Stimulated activated CD4-positive, alpha-beta T cell treated with anti-CD3 and anti-CD28 coated beads, Interleukin-4, amount 100 ng/mL, for 1 hour (primary cell): Measurements from ENCODE around the gene SLC12A6.
"Not testable (repeated sequence)": the region's sequence is repeated elsewhere in the genome, so short reads cannot be mapped to it uniquely, and the experiment has no call there.

Experiments
- DNase-seq: peaks from one replicate; pipeline ENCODE4 v3.0.0-alpha.2; 2020

SLC12A6 gene

DNA sequence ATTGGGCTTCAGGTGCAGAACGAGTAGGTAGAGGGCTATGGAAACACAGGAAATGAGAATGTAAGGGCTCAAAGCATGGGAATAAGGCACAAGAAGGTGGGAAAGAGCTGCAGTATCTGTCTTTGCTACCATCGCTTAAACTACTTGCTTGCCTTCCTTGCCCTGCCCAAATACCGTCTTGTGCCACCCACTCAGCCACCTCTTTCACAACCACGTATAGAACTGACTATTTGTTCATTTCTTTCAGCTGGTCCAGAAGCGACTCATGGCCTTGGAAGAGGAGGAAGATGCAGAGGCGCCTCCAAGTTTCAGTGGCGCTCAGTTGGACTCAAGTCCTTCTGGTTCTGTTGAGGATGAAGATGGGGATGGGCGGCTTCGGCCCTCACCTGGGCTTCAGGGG, 17.7 kb upstream of the SLC12A6 start:
- DNase-seq: no peak

DNA sequence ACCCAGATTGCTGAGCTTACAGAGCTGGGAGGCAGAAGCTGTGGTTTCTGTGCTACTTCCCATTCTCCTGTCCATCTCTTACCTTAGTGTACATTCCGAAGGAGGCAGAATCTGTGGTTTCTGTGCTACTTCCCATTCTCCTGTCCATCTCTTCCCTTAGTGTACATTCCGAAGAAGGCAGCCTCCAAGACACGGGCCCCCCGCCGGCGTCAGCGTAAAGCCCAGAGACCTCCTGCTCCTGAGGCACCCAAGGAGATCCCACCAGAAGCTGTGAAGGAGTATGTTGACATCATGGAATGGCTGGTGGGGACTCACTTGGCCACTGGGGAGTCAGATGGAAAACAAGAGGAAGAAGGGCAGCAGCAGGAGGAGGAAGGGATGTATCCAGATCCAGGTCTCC, 16.7 kb upstream of the SLC12A6 start:
- DNase-seq: no peak

DNA sequence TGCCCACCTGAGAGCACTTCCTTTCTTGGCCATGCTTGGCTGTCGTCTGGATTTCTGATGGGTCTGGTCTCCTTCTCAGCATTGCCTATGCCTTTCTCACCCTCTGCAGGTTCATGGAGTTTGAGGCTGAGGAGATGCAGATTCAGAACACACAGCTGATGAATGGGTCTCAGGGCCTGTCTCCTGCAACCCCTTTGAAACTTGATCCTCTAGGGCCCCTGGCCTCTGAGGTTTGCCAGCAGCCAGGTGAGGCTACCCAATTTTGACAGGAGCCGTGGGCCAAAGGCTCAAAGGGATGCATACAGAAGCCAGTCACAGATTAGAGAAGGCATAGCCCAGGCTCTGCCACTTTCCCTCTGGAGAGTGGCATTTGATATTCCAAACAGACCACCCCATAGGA, 16.0 kb upstream of the SLC12A6 start:
- DNase-seq: no peak

DNA sequence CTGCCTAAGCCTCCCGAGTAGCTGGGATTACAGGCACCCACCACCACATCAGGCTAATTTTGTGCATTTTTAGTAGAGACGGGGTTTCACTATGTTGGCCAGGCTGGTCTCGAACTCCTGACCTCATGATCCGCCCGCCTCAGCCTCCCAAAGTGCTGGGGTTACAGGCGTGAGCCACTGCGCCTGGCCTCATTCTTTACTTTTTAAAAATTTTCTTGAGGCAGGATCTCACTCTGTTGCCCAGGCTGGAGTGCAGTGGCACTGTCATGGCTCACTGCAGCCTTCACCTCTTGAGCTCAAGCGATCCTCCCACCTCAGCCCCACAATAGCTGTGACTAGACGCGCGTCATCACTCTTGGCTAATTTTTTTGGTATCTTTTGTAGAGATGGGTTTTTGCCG, 15.4 kb upstream of the SLC12A6 start:
- not testable (repeated sequence) for DNase-seq

DNA sequence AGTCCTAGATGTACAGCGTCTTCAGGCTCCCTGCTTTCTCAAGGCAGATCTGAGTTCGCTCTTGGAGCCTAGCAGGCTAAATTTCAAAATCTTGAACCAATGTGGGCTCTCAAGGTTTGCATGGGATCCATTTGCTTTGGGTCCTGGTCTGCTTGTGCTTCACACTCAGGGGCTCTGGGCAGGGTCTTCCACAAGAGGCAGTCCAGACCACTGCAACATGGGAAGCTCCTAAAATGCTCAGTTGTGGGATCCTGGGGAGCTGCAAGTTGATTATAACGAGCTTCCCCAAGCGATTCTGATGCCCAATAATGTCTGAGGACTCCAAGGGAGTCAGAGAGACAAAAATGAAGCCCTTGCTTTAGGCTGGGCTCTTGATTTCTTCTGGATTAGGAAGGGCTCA, 12.2 kb upstream of the SLC12A6 start:
- DNase-seq: no peak

DNA sequence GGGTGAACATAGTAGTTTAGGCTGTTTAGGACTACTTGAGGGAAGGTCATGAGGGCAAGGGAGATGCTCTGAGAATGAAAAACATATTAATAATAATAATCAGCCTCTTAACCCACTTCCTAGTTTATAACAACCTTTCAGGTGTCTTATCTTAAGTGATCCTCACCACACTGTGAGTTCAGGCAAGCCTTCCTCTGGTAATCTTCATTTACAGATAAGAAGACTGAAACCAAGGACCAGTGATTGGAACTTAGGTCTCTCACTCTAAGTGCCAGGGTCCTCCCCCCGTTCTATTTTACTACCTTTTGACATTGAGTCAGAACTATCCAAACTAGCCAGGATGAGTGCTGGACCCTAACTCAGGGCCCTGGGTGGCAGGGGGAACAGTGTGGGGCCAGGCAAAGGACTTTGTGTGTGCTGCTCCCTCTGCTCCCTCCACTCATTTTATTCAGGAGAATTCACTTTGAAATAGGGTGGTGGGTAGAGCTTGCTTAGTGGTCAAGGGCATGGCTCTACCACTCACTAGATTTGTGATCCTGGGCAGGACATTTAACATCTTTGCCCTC, 11.2 kb upstream of the SLC12A6 start:
- no peak for DNase-seq

DNA sequence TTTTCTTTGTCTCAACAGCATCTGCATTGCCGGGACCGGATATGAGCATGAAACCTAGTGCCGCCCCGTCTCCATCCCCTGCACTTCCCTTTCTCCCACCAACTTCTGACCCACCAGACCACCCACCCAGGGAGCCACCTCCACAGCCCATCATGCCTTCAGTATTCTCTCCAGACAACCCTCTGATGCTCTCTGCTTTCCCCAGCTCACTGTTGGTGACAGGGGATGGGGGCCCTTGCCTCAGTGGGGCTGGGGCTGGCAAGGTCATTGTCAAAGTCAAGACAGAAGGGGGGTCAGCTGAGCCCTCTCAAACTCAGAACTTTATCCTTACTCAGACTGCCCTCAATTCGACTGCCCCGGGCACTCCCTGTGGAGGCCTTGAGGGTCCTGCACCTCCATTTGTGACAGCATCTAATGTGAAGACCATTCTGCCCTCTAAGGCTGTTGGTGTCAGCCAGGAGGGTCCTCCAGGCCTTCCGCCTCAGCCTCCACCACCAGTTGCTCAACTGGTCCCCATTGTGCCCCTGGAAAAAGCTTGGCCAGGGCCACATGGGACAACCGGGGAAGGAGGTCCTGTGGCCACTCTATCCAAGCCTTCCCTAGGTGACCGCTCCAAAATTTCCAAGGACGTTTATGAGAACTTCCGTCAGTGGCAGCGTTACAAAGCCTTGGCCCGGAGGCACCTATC, 10.5 kb upstream of the SLC12A6 start:
- no peak for DNase-seq

DNA sequence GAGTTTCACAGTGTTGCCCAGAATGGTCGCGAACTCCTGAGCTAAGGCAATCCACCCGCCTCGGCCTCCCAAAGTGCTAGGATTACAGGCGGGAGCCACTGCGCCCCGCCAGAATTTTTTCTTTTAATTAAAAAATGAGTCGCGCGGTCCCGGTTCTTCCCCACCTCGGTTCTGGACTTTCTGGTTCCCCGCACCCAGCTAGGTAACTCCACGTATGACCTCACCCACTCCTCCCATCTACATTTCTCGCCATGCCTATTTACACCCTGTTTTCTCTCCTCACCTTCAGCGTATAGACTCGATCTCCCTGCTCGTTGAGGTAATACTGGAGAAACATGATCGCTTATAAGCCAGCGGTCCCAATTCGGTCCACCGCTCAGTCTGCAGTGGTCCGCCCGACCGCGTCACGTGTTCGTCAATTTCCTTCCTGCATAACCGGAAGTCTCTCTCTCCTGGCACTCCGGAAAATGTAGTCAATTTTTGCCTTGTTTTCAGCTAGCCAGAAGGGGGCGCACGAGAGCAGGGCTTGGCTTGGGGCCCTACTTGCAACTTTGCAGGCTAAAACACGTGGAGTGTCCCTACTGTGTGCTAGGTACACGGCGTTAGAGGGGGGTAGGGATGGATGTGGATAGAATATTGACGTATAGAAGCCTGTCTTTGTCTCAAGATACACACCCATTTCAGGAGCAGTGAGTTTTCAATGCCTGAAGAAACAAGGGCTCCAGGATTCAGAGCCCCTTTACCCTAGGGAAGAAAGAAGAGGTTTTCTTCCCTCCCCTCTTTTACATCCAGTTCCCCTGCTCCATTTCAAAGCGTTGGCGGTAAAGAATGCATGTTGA, 5.4 kb upstream of the SLC12A6 start, which contains the start of the genes NOP10 and NUTM1:
Gene NOP10 (minus strand): TSS at position 400 of the 839 bp plus-strand sequence. CDS start 63 bp downstream, at position 337.
Gene NUTM1 (plus strand): TSS at position 579 of the 839 bp plus-strand sequence. CDS start 382 bp downstream, outside the sequence.
- DNase-seq: peak; percentile 96

DNA sequence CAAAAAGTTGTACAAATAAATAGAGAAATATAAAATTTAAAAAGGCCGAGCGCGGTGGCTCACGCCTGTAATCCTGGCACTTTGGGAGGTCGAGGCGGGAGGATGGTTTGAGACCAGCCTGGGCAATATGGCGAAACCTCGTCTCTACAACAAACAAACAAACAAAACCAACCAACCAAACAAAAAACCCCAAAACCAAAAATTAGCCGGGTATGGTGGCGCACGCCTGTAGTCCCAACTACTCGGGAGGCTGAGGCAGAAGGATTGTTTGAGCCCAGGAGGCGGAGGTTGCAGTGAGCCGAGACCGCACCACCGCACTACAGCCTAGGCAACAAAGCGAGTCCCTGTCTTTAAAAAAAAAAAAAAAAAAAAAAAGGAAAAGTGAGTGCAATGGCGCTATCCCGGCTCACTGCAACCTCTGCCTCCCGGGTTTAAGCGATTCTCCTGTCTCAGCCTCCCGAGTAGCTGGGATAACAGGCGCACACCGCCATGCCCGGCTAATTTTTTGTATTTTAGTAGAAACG, 4.7 kb upstream of the SLC12A6 start:
- not testable (repeated sequence) for DNase-seq

DNA sequence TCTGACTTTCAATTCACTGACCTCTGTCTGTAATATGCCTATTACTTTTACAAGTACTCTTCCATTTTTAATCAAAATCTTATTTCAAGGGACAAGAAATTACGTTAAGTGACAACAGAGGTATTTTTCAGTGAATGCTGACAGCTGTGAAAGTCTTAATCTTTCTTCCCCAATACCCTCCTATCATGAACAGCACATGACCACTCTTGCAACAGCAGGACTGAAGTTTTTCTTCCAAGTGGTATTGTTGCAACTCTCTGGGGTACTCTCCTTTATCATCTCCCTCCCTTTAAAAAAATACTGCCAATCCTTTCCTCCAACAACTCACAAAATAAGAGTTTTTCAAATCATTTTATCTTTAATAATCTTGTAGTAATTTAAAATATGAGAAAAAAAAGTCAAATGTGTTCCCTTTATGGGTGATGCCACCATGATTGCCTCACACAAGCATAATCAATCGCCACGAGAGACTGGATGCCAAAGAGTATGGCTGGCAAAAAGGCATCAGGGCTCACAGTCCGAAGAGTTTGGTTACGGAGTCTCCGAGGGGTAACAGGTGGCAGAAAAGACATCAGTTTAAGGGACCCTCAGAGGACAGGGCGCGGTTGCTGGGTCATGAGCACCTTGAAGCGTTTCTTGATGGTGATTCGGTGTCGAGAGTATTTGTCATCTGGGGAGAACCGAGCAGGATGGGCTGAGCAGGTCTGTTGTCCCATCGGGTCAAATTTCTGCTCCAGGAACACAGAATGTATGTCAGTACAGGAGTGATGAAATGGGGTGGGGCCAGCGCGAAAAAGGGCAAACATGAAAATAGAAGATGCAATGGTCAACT, 4.0 kb upstream of the SLC12A6 start:
- DNase-seq: no peak

DNA sequence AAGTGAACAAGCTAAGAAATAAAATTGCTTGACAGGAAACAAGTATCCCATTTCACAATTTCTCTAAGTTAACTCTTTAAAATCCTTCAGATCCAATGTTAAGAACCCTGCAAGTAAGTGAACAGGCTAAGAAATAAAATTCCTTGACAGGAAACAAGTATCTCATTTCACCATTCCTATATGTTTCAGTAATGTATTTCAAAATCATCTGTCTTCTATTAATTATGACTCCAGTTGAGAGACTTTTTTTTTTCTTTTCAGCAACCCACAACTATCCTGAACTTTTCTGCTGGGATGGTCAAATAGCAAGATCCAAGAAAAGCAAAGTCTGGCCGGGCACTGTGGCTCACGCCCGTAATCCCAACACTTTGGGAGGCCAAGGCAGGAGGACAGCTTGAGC, 2.4 kb upstream of the SLC12A6 start:
- DNase-seq: no peak

DNA sequence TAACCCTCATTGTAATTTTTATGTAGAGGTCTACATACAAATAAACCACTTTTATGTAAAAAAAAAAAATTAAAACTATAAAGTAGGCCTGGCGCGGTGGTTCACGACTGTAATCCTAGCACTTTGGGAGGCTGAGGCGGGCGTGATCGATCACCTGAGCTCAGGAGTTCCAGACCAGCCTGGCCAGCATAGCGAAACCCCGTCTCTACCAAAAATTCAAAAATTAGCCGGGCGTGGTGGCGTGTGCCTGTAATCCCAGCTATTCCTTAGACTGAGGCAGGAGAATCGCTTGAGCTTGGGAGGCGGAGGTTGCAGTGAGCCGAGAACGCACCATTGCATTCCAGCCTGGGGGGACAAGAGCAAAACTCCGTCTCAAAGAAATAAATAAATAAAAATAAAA, 766 bp upstream of the SLC12A6 start:
- DNase-seq: no peak

DNA sequence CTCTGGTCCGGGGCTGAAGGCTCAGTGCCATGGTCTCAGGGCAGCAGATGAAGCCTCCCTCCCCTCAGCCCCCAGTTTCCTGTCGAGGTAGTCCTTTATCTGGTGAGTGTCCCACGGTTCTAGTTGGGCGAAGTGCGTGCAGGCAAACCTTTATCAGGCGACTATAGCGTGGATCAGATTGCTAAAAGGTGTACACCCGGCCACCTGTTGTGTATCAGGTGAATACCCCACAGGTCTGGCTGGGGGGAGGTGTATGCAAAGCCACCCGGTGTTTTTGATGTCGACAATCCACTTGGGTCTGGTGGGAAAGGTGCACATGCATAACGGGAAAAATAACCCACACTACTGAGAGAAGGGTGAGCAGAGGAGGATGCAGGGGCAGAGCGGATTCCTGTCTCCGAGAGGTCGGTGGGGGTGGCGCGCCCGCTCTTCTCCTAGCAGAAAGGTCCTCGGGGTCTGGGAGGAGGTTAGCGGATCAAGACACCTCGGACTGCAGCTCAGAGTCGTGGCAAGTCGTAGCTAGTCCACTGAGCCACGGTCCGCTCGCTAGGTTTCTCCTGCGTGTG, 507 bp downstream of the SLC12A6 start:
- peak; percentile 19 for DNase-seq

DNA sequence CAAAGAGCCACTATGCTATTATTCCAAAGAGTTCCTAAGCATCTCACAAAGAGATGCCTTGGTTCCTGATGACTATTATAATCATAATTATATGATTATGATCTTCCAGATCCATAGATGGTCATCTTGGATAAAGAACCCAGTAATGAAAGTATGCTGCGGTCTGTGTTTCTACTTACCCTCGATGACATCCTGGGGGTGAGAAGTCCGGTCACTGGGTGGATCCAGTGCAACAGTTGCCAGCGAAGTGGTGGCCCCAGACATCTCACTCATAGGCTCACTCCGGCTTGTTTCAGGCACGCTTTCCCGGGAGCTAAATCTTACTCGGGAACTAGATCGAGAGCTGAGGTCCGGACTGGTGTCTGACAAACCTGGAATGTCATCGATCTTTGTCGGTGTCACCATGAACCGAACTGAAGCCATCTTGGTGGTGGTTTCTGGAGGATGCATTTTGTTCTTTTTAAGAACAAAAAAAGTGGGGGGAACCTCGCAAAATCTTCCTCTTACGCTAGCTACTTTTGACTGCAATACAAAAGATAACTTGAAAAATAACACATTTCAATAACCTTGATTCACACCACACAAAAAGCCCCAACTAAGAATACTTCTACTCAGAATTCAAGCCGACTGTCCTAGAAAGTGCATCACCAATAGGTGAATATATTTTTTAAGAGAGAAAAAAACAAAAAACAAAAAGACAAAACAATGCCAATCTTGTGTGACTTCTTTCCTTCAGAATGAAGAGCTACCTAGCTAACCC, 1.2 kb downstream of the SLC12A6 start:
- no peak for DNase-seq

DNA sequence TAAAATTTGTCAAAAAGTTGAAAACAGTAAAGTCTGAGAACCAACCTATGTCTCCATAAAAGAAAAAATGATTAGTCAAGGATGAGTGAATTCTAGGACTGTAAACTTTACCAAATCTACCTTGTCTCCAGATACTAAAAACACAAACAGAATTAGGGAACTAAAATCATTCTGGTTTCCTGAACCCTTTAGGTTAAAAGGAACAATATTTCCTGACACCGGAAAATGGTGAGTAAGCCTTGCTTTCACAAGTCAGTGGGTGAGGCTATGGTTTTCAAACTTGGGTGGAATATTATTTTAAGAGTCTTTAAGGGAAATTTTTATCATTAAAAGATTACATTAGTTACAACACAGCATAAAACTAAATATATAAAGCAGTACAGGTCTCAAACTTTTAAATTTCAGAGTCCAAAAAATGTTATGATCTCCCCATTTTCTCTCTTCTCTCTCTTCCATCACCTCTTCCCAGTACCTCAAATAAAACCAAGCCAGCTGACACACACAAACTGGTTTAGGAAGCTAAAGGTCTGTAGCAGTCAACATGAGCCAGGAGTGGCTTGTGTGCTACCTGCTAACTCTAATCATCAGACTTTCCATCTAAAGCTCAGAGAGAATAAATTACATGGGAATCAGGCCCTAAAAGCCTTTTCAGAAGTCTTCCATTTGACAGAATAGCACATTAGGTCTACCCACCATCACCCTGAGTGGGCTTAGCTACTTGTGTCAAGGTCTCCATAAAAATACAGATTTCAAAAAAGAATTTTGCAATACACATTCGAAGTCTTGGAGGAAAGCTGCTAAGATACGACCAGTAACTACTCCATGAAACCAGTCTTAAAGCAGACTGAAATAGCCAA, 2.2 kb downstream of the SLC12A6 start:
- DNase-seq: no peak

DNA sequence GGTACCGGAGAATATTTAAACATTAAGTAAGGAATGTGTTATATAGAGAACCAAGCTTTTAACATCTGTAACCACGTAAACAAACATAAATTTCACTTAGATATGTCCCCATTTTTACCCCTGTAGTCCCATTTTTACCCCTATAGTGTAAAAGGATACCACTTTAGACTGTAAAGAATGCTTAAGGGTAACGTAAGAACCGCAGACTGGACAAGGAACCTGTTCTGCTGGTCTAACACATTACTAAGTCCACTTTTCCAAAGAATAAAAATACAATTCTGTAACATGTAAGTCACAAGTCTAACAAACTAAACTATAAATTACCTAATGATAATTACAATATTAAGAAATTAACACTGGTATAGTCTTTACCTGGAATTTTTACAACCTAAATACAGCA, 2.9 kb downstream of the SLC12A6 start:
- no peak for DNase-seq

DNA sequence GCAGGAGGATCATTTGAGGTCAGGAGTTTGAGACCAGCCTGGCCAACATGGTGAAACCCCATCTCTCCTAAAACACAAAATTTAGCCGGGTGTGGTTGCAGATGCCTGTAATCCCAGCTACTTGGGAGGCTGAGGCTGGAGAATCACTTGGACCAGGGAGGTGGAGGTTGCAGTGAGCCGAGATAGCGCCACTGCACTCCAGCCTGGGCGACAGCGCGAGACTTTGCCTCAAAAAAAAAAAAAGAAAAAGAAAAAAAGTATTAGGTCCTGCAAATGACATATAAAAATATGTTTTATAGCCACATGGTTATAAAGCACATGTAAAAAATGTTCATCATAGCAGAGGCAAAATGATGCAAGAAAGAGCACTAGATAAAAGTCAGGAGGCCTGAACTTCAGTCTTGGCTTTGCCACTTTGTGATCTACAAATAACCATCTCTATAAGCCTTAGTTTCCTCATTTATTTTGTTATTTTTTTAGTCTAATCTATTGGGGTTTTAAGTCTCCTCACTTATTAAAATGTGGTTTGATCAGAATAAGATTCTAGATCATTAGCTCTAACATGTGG, 4.9 kb downstream of the SLC12A6 start:
- DNase-seq: no peak

DNA sequence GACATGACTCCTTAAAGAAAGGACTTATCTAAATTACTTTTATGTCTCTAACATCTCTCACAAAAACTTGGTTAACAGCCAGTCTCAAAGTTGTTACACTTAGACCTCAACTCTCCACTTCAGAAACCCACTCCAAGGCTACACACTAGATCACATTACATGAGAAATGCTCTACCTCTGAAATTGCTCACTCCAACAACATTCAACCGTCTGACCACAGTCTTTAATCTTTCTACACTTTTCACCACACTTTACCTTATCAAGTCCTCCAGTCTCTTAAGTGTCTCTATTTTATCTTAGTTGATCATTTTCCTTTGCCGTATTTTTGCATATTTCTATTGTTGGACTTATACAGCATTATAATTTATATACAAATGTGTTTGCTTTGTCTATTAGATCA, 5.8 kb downstream of the SLC12A6 start:
- no peak for DNase-seq

DNA sequence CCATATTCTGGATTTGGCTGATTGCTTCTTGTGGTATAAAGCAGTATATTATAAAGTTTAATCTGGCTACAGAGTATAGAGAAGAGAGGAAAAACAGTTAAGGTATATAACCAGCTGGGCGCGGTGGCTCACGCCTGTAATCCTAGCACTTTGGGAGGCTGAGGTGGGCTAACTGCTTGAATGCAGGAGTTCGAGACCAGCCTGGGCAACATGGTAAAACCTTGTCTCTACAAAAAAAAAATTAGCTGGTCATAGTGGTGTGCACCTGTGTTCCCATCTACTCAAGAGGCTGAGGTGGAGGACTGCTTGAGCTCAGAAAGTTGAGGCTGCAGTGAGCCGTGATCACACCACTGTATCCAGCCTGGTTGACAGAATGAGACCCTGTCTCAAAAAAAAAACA, 7.3 kb downstream of the SLC12A6 start:
- DNase-seq: no peak

DNA sequence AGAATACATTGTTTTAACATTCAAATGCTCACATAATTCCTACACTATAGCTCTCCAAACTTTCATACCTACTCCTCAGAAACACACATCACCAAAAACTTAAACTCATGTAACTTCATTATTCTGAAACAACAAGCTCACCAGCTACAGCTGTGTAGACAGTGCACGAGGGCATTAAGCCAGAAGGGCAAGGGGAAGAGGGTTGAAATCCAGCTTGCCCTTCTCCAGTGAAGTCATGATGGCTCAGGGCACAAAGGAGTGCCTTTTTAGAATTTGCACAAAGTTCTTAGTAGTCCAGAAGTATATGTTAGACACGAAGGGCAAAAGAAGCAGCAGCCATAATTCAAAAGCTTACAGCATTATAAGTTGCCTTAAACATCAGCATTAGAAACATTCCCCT, 8.6 kb downstream of the SLC12A6 start:
- DNase-seq: no peak
